Sigmoid colon (tissue), 4 donors: ENCODE results near the gene POLR1C.

Experiments
- EP300 ChIP-seq, 4 donors: sonication (generic); formaldehyde crosslinking; IDR thresholded peaks; one replicate each; pipeline ENCODE4 v1.6.1; 2017; ENCODE audit warnings: antibody characterized with exemption in 4 of 4
- POLR2A ChIP-seq, 2 donors: fragments of 450-650 bp; IDR thresholded peaks; one replicate each; pipeline ENCODE4 v1.6.1; 2016; ENCODE audit warnings: antibody characterized with exemption in 2 of 2, mild to moderate bottlenecking in 2 of 2, moderate library complexity in 2 of 2
- POLR2AphosphoS5 ChIP-seq, 4 donors: sonication (generic); formaldehyde crosslinking; IDR thresholded peaks; one replicate each; pipeline ENCODE4 v1.6.1; 2017; ENCODE audit warnings: antibody characterized with exemption in 4 of 4
- TF ChIP-seq, protein P1 (sequence below), 4 experiments: fragments of 450-650 bp in 3 of 4; fragments of 200-600 bp in 1 of 4; IDR thresholded peaks; one replicate each; pipeline ENCODE4 v1.5.1; 2016 to 2019; ENCODE audit warnings: antibody characterized with exemption in 4 of 4, mild to moderate bottlenecking in 3 of 4, moderate library complexity in 2 of 4

DNA sequence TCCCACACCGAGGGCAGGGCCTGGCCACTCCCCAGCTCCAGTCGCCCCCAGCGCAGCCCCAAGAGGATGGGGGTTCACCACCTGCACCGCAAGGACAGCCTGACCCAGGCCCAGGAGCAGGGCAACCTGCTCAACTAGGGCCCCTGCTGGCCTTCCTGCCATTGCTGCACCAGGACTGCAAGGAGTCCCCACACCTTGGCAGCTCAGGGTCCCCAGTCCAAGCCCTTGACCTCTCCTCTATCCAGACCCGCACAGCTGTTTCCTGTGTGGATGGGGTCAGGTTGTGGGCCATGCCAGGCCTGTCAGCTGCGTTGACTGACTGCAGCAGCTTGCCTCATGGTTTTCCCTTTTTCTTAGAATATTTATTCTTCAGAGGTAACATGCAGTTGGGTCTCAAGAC, 11.2 kb upstream of the POLR1C start:
- TF ChIP-seq, protein P1, sequence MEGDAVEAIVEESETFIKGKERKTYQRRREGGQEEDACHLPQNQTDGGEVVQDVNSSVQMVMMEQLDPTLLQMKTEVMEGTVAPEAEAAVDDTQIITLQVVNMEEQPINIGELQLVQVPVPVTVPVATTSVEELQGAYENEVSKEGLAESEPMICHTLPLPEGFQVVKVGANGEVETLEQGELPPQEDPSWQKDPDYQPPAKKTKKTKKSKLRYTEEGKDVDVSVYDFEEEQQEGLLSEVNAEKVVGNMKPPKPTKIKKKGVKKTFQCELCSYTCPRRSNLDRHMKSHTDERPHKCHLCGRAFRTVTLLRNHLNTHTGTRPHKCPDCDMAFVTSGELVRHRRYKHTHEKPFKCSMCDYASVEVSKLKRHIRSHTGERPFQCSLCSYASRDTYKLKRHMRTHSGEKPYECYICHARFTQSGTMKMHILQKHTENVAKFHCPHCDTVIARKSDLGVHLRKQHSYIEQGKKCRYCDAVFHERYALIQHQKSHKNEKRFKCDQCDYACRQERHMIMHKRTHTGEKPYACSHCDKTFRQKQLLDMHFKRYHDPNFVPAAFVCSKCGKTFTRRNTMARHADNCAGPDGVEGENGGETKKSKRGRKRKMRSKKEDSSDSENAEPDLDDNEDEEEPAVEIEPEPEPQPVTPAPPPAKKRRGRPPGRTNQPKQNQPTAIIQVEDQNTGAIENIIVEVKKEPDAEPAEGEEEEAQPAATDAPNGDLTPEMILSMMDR (IDR thresholded peaks at IDR 0.05) = no peak
- TF ChIP-seq POLR2AphosphoS5 (IDR thresholded peaks at IDR 0.05) (no peak), EP300 (IDR thresholded peaks at IDR 0.05) (no peak), POLR2A (IDR thresholded peaks at IDR 0.05) (no peak)
